ENCODE data around the gene COL8A1. TPM values are rescaled to one million over a fixed set of nuclear protein-coding genes. Genes with fewer than 3 reads are reported as not detected.

COL8A1 gene
- total and polyA plus RNA-seq, 10 of the 15 experiments (the other 5 are each of a cell fraction or from before 2014, with no cell fraction given) = 0.04 to 0.73 (median 0.10) TPM; not detected in 5

GRCh38 chr3:99698932-99699331 is 60.5 kb downstream of the COL8A1 start (continued):
- no peak for TF ChIP-seq ZBTB33 (IDR thresholded peaks at IDR 0.05)
- TF ChIP-seq MYB (IDR thresholded peaks at IDR 0.05; ENCODE audit: borderline replicate concordance, low read depth, low read length) = no peak
- TF ChIP-seq EZH2 (IDR thresholded peaks at IDR 0.05; ENCODE audit: borderline replicate concordance, control insufficient read depth, low read depth, low read length) = no peak
- TF ChIP-seq SMC3 (IDR thresholded peaks at IDR 0.05; ENCODE audit: borderline replicate concordance, low read length) = no peak
- TF ChIP-seq, protein P1, sequence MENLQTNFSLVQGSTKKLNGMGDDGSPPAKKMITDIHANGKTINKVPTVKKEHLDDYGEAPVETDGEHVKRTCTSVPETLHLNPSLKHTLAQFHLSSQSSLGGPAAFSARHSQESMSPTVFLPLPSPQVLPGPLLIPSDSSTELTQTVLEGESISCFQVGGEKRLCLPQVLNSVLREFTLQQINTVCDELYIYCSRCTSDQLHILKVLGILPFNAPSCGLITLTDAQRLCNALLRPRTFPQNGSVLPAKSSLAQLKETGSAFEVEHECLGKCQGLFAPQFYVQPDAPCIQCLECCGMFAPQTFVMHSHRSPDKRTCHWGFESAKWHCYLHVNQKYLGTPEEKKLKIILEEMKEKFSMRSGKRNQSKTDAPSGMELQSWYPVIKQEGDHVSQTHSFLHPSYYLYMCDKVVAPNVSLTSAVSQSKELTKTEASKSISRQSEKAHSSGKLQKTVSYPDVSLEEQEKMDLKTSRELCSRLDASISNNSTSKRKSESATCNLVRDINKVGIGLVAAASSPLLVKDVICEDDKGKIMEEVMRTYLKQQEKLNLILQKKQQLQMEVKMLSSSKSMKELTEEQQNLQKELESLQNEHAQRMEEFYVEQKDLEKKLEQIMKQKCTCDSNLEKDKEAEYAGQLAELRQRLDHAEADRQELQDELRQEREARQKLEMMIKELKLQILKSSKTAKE (IDR thresholded peaks at IDR 0.05; ENCODE audit: low read depth, poor library complexity, severe bottlenecking) = no peak
- TF ChIP-seq PML (IDR thresholded peaks at IDR 0.05; ENCODE audit: low read length) = no peak
- no peak for TF ChIP-seq ASH2L (IDR thresholded peaks at IDR 0.05; ENCODE audit: borderline replicate concordance, low read depth)
- no peak for TF ChIP-seq HDAC6 (IDR thresholded peaks at IDR 0.05; ENCODE audit: unreplicated experiment)

GRCh38 chr3:99699841-99700240 is 61.4 kb downstream of the COL8A1 start:
- no peak overlapping the region for H2AFZ ChIP-seq (ENCODE audit: control insufficient read depth, low read depth, low read length)
- H3K9me3 ChIP-seq (replicated peaks; ENCODE audit: control insufficient read depth, insufficient read depth, low read length) = no peaks in the 10 kb centered on the region
- H3K27ac ChIP-seq (ENCODE audit: control insufficient read depth, insufficient read depth) = no peak overlapping the region
- WGBS (ENCODE audit: insufficient coverage, insufficient replicate concordance, low lambda C conversion rate, missing lambda C conversion rate) = 68% methylated on average over 9 of the region's 9 CpGs
- in situ Hi-C loops (cut with MboI) = no loop called here
- ATAC-seq (no peak), DNase-seq (ENCODE audit: low read depth, low spot score) (no peak), FAIRE-seq (no peak)
- H3K27me3 ChIP-seq (replicated peaks in 1 of 2; ENCODE audit: control insufficient read depth in 2 of 2, insufficient read depth in 2 of 2, low read length in 1 of 2) = no peaks in the 10 kb centered on the region; a peak in 1 of 4 replicates
- ChIA-PET SMC1A (ENCODE audit: uncharacterized antibody, unreplicated experiment) (no interaction called here), RAD21 (ENCODE audit: unreplicated experiment) (no interaction called here), POLR2A (no interaction called here), CTCF (interaction anchor here (1.0 to 1.6 kb wide), 3 partner anchors 12 to 55 kb away, joined by 3 to 5 read pairs (median 3); no protein-coding TSS in a partner anchor)
- no peak overlapping the region for H3K9ac ChIP-seq (ENCODE audit: control insufficient read depth, insufficient read depth, low read length)
- H4K20me1 ChIP-seq (ENCODE audit: control insufficient read depth, insufficient read depth) = no peaks in the 10 kb centered on the region
- no peaks in the 10 kb centered on the region for H3K79me2 ChIP-seq (ENCODE audit: control insufficient read depth, insufficient read depth, low read length)
- no peak overlapping the region for H3K4me2 ChIP-seq (ENCODE audit: control insufficient read depth, insufficient read depth)
- BruUV-seq (replicated peaks) = no TSS peak
- no peaks in the 10 kb centered on the region for H3K36me3 ChIP-seq (ENCODE audit: control insufficient read depth in 2 of 2, insufficient read depth in 2 of 2, low read length in 1 of 2)
- intact Hi-C loops (cut with micrococcal nuclease; ENCODE audit: unreplicated experiment) = no loop called here
- no peak overlapping the region for H3K4me3 ChIP-seq
- TF ChIP-seq IKZF2 (IDR thresholded peaks at IDR 0.05) (no peak), EZH2 (IDR thresholded peaks at IDR 0.05; ENCODE audit: borderline replicate concordance, control insufficient read depth, low read depth, low read length) (no peak), NFYA (IDR thresholded peaks at IDR 0.05; ENCODE audit: borderline replicate concordance, low read depth, low read length) (no peak), ZNF207 (IDR thresholded peaks at IDR 0.05; ENCODE audit: borderline replicate concordance) (no peak), MTA3 (IDR thresholded peaks at IDR 0.05; ENCODE audit: borderline replicate concordance, low read length) (no peak), PBX3 (IDR thresholded peaks at IDR 0.05; ENCODE audit: insufficient replicate concordance, low read depth, low read length) (no peak), SREBF1 (IDR thresholded peaks at IDR 0.05; ENCODE audit: low read length) (no peak), WRNIP1 (IDR thresholded peaks at IDR 0.05; ENCODE audit: borderline replicate concordance, low read depth, low read length) (no peak)
- TF ChIP-seq, protein P2, sequence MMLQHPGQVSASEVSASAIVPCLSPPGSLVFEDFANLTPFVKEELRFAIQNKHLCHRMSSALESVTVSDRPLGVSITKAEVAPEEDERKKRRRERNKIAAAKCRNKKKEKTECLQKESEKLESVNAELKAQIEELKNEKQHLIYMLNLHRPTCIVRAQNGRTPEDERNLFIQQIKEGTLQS (IDR thresholded peaks at IDR 0.05; ENCODE audit: borderline replicate concordance, extremely low read depth, low read depth, low read length) = no peak
- H3K4me1 ChIP-seq (ENCODE audit: control insufficient read depth, insufficient read depth, low read length) = no peaks in the 10 kb centered on the region

Data from GM12878 (cell line).